OCI-LY7 (cell line): ENCODE results near the gene ADD2. TPM values are rescaled to one million over a fixed set of nuclear protein-coding genes. Genes with fewer than 3 reads are reported as not detected.

Source experiments
- BruUV-seq: library from RNA; stranded (reverse); fragments of 400-500 nt; replicated peaks from 2 replicates; lab custom pipeline; 2021; lab: Mats Ljungman, UMichigan
- CTCF ChIA-PET: fragments of 300-600 bp; sonication (Branson Sonifier 250); formaldehyde crosslinking; loops from one replicate; lab custom pipeline; 2022; ENCODE audit warnings: antibody characterized with exemption; ENCODE audit not compliant: unreplicated experiment; lab: Charles Lee
- POLR2A ChIA-PET: fragments of 300-600 bp; sonication (Branson Sonifier 250); formaldehyde crosslinking; loops from one replicate; lab custom pipeline; 2022; ENCODE audit warnings: antibody characterized with exemption; lab: Charles Lee
- DNase-seq: peaks from one replicate; pipeline ENCODE4 v3.0.0-alpha.2; 2015; ENCODE audit warnings: low spot score
- H2AFZ ChIP-seq: fragments of 200-600 bp; sonication (generic), shearing (Covaris generic); 2 replicates; pipeline ENCODE4 v1.6.1; 2014; ENCODE audit warnings: mild to moderate bottlenecking, antibody characterized with exemption, low read length, moderate library complexity
- H3K27ac ChIP-seq: fragments of 200-600 bp; sonication (generic); 2 replicates; pipeline ENCODE4 v1.5.1; 2014; ENCODE audit warnings: mixed run types, low read depth, mild to moderate bottlenecking, moderate library complexity, low read length, inconsistent platforms; ENCODE audit not compliant: poor library complexity, severe bottlenecking
- H3K36me3 ChIP-seq: fragments of 200-600 bp; sonication (generic); 2 replicates; pipeline ENCODE4 v1.6.1; 2014; ENCODE audit warnings: mild to moderate bottlenecking, antibody characterized with exemption, low read length, moderate library complexity, mixed read lengths; ENCODE audit not compliant: insufficient read depth
- H3K4me1 ChIP-seq: fragments of 200-600 bp; sonication (generic); 2 replicates; pipeline ENCODE4 v1.5.1; 2014; ENCODE audit warnings: mild to moderate bottlenecking, low read length; ENCODE audit not compliant: insufficient read depth, poor library complexity, severe bottlenecking
- H3K4me2 ChIP-seq: fragments of 200-600 bp; sonication (generic); 2 replicates; pipeline ENCODE4 v1.6.1; 2014; ENCODE audit warnings: mild to moderate bottlenecking, low read length
- H3K4me3 ChIP-seq: fragments of 200-600 bp; sonication (generic); 2 replicates; pipeline ENCODE4 v1.5.1; 2014; ENCODE audit warnings: mild to moderate bottlenecking, low read depth, low read length; ENCODE audit not compliant: poor library complexity, severe bottlenecking
- H3K79me2 ChIP-seq: fragments of 200-600 bp; sonication (generic); 2 replicates; pipeline ENCODE4 v1.6.1; 2016; ENCODE audit warnings: low read depth, mild to moderate bottlenecking, low read length, moderate library complexity, mixed read lengths; ENCODE audit not compliant: insufficient read depth
- H3K9me2 ChIP-seq: fragments of 200-600 bp; sonication (generic); 2 replicates; pipeline ENCODE4 v1.6.1; 2016; ENCODE audit warnings: mild to moderate bottlenecking, low read length, mixed read lengths; ENCODE audit not compliant: insufficient read depth
- H3K9me3 ChIP-seq: fragments of 200-600 bp; sonication (generic); 2 replicates; pipeline ENCODE4 v1.6.1; 2014; ENCODE audit warnings: mild to moderate bottlenecking, mixed run types, low read length, mixed read lengths
- H4K20me1 ChIP-seq: fragments of 200-600 bp; sonication (generic); 2 replicates; pipeline ENCODE4 v1.6.1; 2014; ENCODE audit warnings: mild to moderate bottlenecking, antibody characterized with exemption, low read length, moderate library complexity, mixed read lengths; ENCODE audit not compliant: insufficient read depth
- CTCF ChIP-seq: fragments of 200-600 bp; sonication (generic); conservative IDR thresholded peaks from 2 replicates; pipeline ENCODE4 v1.5.1; 2014; ENCODE audit warnings: mild to moderate bottlenecking, antibody characterized with exemption, low read length, moderate library complexity, mixed read lengths
- EZH2phosphoT487 ChIP-seq: fragments of 200-600 bp; sonication (generic); IDR thresholded peaks from 2 replicates; pipeline ENCODE4 v1.6.1; 2018; ENCODE audit warnings: low read depth, borderline replicate concordance, mild to moderate bottlenecking, mixed run types, antibody characterized with exemption, low read length, moderate library complexity, mixed read lengths
- intact Hi-C: fragments of 100-400 bp; cut with micrococcal nuclease; formaldehyde crosslinking; loops from one replicate; pipeline ENCODE4 v1.10.0; 2022; ENCODE audit not compliant: unreplicated experiment
- total RNA-seq, 2 experiments: library from RNA; depleted of rRNA in 1 of 2; stranded (reverse); fragments of >200 nt in 1 of 2; shearing (Covaris generic) in 1 of 2; gene quantifications; 2 replicates each; pipeline ENCODE4 v1.2.3, GENCODE V29; 2014 to 2022

Gene ADD2
- total RNA-seq, 2 experiments from 2014 or later = not detected

GRCh38 chr2:70691497-70692140, 76.4 kb downstream of the ADD2 start:
- Histone ChIP-seq H3K36me3 (no peaks in the 10 kb centered on the region), H3K4me1 (no peaks in the 10 kb centered on the region), H3K27ac (no peak overlapping the region), H3K79me2 (no peaks in the 10 kb centered on the region), H3K4me3 (no peak overlapping the region), H2AFZ (no peak overlapping the region), H4K20me1 (no peaks in the 10 kb centered on the region), H3K9me2 (no peaks in the 10 kb centered on the region), H3K9me3 (no peaks in the 10 kb centered on the region), H3K4me2 (no peak overlapping the region)
- BruUV-seq = no TSS peak
- POLR2A ChIA-PET = no interaction called here
- DNase-seq = no peak
- CTCF ChIA-PET = no interaction called here
- TF ChIP-seq CTCF (no peak), EZH2phosphoT487 (no peak)
- intact Hi-C loops = no loop called here

DNA sequence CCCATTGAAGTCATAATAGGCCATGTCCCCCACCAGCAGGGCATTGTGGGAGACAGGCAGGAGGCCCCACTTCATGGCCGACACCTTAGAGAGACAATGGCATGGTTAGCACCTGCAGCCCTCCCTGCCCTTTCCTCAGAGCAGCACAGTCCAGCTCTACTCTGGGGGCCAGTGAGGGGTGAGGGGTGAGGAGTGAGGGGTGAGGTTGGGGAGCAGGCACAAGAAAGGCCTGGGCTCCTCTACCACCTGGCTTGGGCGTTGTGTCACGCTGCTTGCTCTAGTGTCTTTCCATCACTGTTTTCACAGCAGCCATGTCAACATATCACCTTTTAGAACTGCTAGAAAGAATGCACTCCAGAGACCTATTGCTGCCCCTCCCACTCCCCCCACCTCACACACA, 77.2 kb downstream of the ADD2 start:
- DNase-seq = no peak
- Histone ChIP-seq H3K27ac (no peak overlapping the region), H3K4me2 (no peak overlapping the region), H3K9me3 (no peaks in the 10 kb centered on the region), H4K20me1 (no peaks in the 10 kb centered on the region), H2AFZ (no peak overlapping the region), H3K9me2 (no peaks in the 10 kb centered on the region), H3K4me3 (no peak overlapping the region), H3K36me3 (no peaks in the 10 kb centered on the region), H3K4me1 (no peaks in the 10 kb centered on the region), H3K79me2 (no peaks in the 10 kb centered on the region)
- ChIA-PET CTCF (no interaction called here), POLR2A (no interaction called here)
- intact Hi-C loops = no loop called here
- BruUV-seq = no TSS peak
- TF ChIP-seq CTCF (no peak), EZH2phosphoT487 (no peak)

DNA sequence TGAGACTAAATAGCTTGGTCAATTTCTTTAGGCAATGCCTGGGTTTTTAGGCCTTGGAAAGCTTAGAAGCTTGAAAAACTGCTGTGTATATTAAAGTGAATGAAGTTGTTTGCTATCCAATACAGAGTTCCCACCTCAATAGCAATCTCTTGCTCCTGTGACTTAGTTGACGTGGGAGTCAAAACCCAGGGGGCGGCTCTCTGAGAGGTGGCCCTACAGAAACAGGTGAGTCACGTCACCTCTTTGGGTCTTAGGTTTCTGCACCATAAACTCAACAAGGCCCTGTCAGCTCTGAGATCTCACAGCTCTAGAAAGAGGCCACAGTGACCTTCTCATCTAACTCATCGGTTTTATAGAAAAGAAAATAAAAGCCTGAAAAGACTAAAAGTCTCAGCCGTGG, 79.6 kb downstream of the ADD2 start:
- Histone ChIP-seq H3K4me1 (no peaks in the 10 kb centered on the region), H3K9me2 (no peaks in the 10 kb centered on the region), H2AFZ (no peak overlapping the region), H3K79me2 (no peaks in the 10 kb centered on the region), H3K9me3 (no peaks in the 10 kb centered on the region), H3K4me3 (no peak overlapping the region), H3K36me3 (no peaks in the 10 kb centered on the region), H4K20me1 (no peaks in the 10 kb centered on the region), H3K4me2 (no peak overlapping the region), H3K27ac (no peak overlapping the region)
- DNase-seq = no peak
- no TSS peak for BruUV-seq
- TF ChIP-seq EZH2phosphoT487 (no peak), CTCF (no peak)
- POLR2A ChIA-PET = no interaction called here
- intact Hi-C loops = no loop called here
- CTCF ChIA-PET = no interaction called here
